ENCODE data around the gene CFAP92. TPM values are rescaled to one million over a fixed set of nuclear protein-coding genes. Genes with fewer than 3 reads are reported as not detected.
"Not testable (repeated sequence)": the region's sequence is repeated elsewhere in the genome, so short reads cannot be mapped to it uniquely, and the experiment has no call there.

CFAP92 gene
- total RNA-seq, 1 experiment from 2014 or later: 1.0 TPM

- no peak for DNase-seq (ENCODE audit: low read depth)
Observed at GRCh38 chr3:128867200-128868125, 126.4 kb downstream of the CFAP92 start.

- DNase-seq (ENCODE audit: low read depth): not testable (repeated sequence)
Observed at GRCh38 chr3:128864849-128865804, 128.7 kb downstream of the CFAP92 start.

- no peak for DNase-seq (ENCODE audit: low read depth)
Observed at GRCh38 chr3:128864351-128864811, 129.5 kb downstream of the CFAP92 start.

GRCh38 chr3:128863560-128863959 lies 130.3 kb downstream of the CFAP92 start:
- no peak for DNase-seq (ENCODE audit: low read depth)

DNA sequence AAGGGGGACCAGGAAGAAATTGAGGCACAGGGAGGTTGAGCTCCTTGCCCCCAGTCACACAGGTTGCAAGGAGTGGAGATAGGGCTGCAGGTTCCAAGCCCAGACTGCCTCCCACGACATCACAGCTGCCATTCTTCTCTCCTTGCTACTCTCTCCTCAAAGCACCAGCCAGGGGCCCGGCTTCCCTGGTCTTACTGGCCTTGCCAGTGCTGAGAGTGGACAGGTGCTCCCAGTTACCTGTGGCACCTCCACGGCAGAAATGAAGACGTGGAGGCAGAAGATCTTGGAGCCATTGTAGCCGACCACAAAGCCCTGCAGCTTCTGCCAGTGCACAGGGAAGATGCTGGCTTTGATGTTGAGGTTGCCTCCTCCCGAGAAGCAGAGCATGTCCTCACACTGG lies 132.4 kb downstream of the CFAP92 start:
- DNase-seq (ENCODE audit: low read depth): no peak

Other genes starting within 250 kb of the CFAP92 start
- 28.1 and 34.7 TPM in 2 replicates for gene ACAD9, start 114.5 kb downstream of the CFAP92 start, total RNA-seq (2014; rRNA removed; shearing (Covaris generic))
- gene EFCC1, start 7.2 kb upstream of the CFAP92 start, total RNA-seq (2014; rRNA removed; shearing (Covaris generic)): not detected in 2 replicates
- not detected in 2 replicates for gene GP9, start 66.7 kb upstream of the CFAP92 start, total RNA-seq (2014; rRNA removed; shearing (Covaris generic))
- gene RAB43, start 127.7 kb upstream of the CFAP92 start, total RNA-seq (2014; rRNA removed; shearing (Covaris generic)): 11.0 and 16.6 TPM in 2 replicates
- 65.7 and 91.0 TPM in 2 replicates for gene ISY1, start 167.0 kb upstream of the CFAP92 start, total RNA-seq (2014; rRNA removed; shearing (Covaris generic))
- gene CNBP, start 189.8 kb upstream of the CFAP92 start, total RNA-seq (2014; rRNA removed; shearing (Covaris generic)): 520 and 547 TPM in 2 replicates

Data from Daoy (cell line).